Measurements from ENCODE around the gene C1QTNF12.

The C1QTNF12 gene

GRCh38 chr1:1242461-1243265 is 3.9 kb downstream of the C1QTNF12 start:
- in situ Hi-C loops (cut with MboI; ENCODE audit: low pct_unique_long_range_greater_than_20kb, low sequenced_read_pairs, unreplicated experiment), result no loop called here
- no peak for TF ChIP-seq CTCF (IDR thresholded peaks at IDR 0.05; ENCODE audit: extremely low read depth, insufficient read depth, missing control alignments)
- no peak for DNase-seq (ENCODE audit: low spot score)

- TF ChIP-seq CTCF (IDR thresholded peaks at IDR 0.05; ENCODE audit: extremely low read depth, insufficient read depth, missing control alignments), result no peak
- no peak for DNase-seq (ENCODE audit: low spot score)
- in situ Hi-C loops (cut with MboI; ENCODE audit: low pct_unique_long_range_greater_than_20kb, low sequenced_read_pairs, unreplicated experiment), result no loop called here
Measured at GRCh38 chr1:1241588-1242219, 4.8 kb downstream of the C1QTNF12 start.

- in situ Hi-C loops (cut with MboI; ENCODE audit: low pct_unique_long_range_greater_than_20kb, low sequenced_read_pairs, unreplicated experiment), result no loop called here
Measured at GRCh38 chr1:1240822-1241587, 5.5 kb downstream of the C1QTNF12 start.

GRCh38 chr1:1240348-1240732 is 6.2 kb downstream of the C1QTNF12 start:
- in situ Hi-C loops (cut with MboI; ENCODE audit: low pct_unique_long_range_greater_than_20kb, low sequenced_read_pairs, unreplicated experiment), result no loop called here
- DNase-seq (ENCODE audit: low spot score), result no peak
- no peak for TF ChIP-seq CTCF (IDR thresholded peaks at IDR 0.05; ENCODE audit: extremely low read depth, insufficient read depth, missing control alignments)

More at GRCh38 chr1:1240822-1241587, 5.5 kb downstream of the C1QTNF12 start:
- TF ChIP-seq CTCF (IDR thresholded peaks at IDR 0.05; ENCODE audit: extremely low read depth, insufficient read depth, missing control alignments), result no peak
- DNase-seq (ENCODE audit: low spot score), result no peak

GRCh38 chr1:1239614-1240347 is 6.7 kb downstream of the C1QTNF12 start:
- in situ Hi-C loops (cut with MboI; ENCODE audit: low pct_unique_long_range_greater_than_20kb, low sequenced_read_pairs, unreplicated experiment), result no loop called here
- DNase-seq (ENCODE audit: low spot score), result no peak
- TF ChIP-seq CTCF (IDR thresholded peaks at IDR 0.05; ENCODE audit: extremely low read depth, insufficient read depth, missing control alignments), result no peak

- in situ Hi-C loops (cut with MboI; ENCODE audit: low pct_unique_long_range_greater_than_20kb, low sequenced_read_pairs, unreplicated experiment), result no loop called here
- TF ChIP-seq CTCF (IDR thresholded peaks at IDR 0.05; ENCODE audit: extremely low read depth, insufficient read depth, missing control alignments), result no peak
Measured at GRCh38 chr1:1239227-1239613, 7.3 kb downstream of the C1QTNF12 start.

More at GRCh38 chr1:1239227-1239613, 7.3 kb downstream of the C1QTNF12 start:
- DNase-seq (ENCODE audit: low spot score), result no peak

Data from GM13977 (cell line).